HG02623 (cell line): ENCODE data around the gene KDM4C.

Source experiments
- ATAC-seq: cut with Tn5 transposase; IDR thresholded peaks from one replicate; pipeline ENCODE4 v1.9.1; 2021; ENCODE audit warnings: moderate library complexity; ENCODE audit not compliant: unreplicated experiment

Gene KDM4C

GRCh38 chr9:6852243-6852963 lies 94.6 kb downstream of the KDM4C start:
- ATAC-seq: no peak

GRCh38 chr9:6855860-6856259 lies 98.1 kb downstream of the KDM4C start:
- no peak for ATAC-seq

DNA sequence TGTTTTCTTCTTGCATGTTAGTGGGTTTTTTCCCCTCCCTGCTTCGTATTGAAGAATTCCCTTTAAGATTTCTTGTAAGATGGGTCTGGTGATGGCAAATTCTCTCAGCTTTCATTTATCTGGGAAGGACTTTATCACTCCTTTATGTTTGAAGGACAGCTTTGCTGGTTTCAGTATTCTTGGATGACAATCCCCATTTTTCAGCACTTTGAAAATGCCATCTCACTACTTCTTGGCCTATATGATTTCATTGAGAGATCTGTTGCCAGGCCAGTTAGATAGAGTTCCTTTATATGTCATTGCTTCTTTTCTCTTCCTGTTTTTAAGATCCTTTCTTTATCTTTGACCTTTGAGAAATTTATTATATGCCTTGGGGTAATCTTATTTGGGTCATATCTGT lies 106.3 kb downstream of the KDM4C start:
- ATAC-seq: no peak

- no peak for ATAC-seq
Measured at GRCh38 chr9:6869081-6869948, 111.5 kb downstream of the KDM4C start.

GRCh38 chr9:6870149-6870548 lies 112.4 kb downstream of the KDM4C start:
- ATAC-seq: no peak

DNA sequence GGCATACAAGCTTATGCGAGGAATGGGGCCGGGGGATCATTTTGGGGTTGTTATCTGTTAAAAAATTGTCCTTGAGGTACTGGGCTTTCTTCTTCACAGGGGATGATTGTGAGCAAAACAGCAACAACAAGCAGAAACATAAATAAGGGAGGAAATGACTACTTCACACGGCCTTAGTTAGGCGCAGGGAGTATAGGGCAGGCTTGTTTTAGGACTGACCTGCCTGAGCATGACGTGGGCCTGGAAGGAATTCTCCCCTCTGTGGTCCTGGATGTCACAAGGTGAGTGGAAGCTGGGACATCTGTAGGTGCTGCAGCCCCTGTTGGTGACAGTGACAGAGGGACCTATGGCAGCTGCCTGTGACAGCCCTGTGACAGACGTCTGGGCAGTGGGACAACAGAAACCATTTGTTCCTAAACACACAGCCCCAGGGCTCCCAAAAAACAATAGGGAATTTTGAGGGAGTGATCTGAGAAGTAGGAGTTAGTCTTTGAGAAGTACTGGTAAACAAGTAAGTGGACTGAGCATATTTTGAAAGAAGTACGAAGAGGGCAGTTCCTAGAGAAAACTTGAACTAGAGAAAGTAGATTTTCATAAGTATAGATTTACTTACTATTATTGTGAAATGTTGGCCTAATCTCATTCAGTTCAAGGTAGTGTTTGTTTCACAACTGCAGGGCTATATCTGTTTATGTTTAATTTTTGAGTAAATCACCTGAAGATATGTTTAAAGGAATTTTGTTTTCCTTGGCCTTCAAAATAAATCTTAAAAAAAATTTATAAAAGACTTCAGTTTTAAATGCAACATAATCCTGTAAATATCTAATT lies 113.1 kb downstream of the KDM4C start:
- ATAC-seq: no peak

DNA sequence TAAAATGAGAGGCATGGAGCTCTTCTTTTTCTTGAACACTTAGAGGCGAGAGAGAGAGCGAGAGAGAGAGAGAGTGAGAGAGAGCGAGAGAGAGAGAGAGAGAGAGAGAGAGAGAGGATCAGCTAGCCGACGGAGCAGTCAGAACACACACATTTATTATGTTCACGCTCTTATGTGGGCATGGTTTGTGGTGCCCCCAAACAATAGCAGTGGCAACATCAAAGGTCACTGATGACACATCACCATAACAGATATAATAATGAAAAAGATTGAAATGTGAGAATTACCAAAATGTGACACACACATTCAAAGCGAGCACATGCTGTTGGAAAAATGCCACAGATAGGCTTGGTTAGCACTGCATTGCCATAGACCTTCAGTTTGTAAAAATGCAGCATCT lies 116.1 kb downstream of the KDM4C start:
- ATAC-seq: no peak

DNA sequence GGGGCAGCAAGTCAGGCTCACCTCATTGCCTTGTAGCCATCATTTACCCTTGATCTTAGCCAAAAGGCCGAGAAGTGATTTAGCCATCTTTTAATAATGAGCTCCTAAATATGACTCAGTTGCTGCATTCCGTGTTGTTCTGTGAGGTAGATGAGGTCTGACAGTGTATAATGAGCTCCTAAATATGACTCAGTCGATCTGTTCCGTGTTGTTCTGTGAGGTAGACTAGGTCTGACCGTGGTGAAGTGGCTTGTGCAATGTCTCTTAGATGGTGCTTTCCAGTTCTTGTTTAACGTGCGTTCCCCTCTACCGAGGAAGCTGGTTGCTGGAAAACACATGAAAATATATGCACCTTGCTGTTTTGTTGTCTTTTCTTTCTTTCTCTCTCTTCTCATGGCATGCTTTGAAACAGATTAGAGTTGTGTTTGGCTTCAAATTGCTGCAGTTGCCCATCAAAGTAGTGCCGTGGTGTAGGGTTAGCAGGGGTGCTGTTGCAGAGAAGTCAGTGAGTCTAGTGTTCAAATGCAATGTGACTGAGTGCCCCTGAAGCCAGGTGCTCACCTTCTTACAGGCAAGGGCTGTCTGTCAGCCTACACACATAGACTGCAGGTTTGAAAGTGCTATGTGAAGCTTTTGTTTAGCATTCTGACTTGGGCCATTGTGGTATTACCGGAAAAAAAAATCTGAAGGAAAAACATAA lies 118.6 kb downstream of the KDM4C start:
- ATAC-seq: no peak

GRCh38 chr9:6877671-6878161 lies 119.9 kb downstream of the KDM4C start:
- no peak for ATAC-seq

DNA sequence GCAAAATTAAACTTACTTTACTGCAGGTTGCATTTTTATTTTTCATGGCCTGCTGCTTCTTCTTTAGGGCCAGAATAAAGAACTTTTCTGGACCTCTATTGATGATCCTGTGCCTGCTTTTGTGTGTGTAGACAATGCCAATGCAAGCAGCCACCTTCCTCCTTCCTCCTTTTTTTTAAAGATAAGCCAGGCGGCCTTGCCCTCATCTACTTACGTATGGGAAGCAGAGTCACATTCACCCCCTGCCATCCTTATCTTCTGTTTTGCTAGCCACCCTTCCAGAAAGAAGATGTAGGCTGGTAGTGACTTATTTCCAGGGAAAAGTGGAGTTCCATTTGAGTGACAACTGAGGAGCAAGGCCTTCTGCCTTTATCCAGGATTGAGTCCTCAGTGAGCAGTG lies 122.9 kb downstream of the KDM4C start:
- ATAC-seq: no peak

GRCh38 chr9:6884101-6884500 lies 126.3 kb downstream of the KDM4C start:
- no peak for ATAC-seq

GRCh38 chr9:6884990-6885389 lies 127.2 kb downstream of the KDM4C start:
- no peak for ATAC-seq

DNA sequence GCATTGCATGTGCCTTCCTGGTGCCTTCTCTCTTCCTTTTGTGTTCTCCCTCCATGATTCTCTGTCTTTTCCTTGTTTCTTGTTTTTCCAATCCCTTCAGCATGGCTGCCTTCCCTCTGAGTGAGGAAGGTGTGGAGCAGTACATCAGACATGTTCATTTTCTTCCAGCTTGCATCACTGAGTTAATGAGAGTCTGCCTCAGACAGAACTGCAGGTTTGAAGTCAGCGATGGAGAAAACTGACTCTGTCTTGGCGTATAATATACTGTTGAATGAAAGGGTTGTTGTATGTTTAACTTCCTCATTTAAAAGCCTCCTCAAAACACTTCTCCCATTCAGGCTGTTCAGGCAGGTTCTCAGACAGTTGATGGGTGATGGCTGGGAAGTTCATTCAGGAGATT lies 129.3 kb downstream of the KDM4C start:
- ATAC-seq: no peak

DNA sequence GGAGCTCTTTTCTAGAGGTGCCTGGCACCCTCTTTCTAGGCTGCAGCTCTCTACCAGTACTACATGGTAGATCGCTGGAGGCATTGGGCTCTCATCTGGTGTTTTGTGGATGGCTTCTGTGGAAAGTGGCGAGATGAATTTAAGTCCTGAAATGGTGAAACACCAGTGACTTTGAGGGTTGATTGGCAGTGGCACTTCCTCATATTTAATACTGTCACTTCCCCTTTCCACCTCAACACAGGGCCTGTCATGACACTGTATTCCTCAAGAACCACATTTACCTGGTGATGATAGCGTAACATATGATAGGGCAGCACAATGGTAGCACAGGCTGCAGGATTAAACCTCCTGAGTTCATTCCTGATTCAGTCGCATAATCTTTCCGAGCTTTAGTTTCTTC lies 132.1 kb downstream of the KDM4C start:
- no peak for ATAC-seq

DNA sequence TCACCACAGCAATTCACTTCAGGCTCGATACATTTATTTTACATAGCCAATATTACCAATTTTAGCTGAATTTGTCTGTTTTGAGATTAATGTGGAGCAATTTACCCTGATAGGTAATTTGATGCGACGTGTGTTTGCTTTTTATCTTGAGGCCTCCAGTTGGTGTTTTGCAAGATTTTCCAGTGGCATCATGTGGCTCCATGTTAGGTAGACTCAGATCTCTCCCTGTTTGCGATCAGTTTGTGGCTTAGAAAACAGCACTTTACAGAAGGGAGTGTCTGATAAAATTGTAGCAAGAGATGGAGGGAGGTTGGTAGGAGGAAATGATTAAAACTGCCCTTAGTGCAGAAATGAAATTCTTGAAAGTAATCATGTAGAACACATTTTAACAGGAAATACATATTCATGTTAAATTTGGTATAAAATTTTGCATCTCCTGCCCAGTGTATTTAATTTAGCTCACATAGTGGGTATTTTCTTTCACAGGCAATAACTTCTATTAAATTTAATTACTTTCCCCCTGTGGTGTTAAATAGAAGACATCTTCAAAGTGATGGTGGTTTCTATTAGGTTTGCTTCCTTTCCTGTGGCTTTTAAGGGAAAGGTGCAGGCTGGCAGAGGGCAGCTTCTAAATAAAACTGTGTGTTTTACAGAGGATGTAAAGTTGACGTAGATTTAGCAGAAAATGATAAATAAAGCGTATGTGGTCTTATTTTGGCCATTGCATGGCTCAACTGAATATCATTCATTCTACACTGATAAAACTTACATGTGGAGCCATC lies 135.8 kb downstream of the KDM4C start:
- no peak for ATAC-seq

GRCh38 chr9:6894135-6894534 lies 136.4 kb downstream of the KDM4C start:
- ATAC-seq: peak; percentile 95

- no peak for ATAC-seq
Measured at GRCh38 chr9:6895754-6896153, 138.0 kb downstream of the KDM4C start.

DNA sequence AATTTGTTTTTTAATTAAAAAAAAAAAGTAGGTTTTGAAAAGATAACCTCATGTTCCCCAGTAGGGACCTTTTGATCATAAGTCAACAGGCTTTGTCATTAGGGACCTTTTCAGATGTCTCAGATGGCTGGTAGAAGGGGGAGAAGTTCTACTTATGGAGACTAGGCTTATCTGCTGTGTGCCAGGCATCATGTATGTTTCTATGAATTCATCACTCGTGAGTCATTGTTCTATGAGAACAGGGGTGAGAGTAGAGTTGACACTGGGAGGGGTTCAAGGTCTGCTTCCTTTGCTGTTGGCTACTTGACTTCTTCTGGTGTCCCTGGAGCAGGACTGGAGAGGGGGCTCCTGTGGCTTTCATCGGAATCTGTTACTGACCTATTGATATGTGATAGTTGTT lies 138.8 kb downstream of the KDM4C start:
- no peak for ATAC-seq

DNA sequence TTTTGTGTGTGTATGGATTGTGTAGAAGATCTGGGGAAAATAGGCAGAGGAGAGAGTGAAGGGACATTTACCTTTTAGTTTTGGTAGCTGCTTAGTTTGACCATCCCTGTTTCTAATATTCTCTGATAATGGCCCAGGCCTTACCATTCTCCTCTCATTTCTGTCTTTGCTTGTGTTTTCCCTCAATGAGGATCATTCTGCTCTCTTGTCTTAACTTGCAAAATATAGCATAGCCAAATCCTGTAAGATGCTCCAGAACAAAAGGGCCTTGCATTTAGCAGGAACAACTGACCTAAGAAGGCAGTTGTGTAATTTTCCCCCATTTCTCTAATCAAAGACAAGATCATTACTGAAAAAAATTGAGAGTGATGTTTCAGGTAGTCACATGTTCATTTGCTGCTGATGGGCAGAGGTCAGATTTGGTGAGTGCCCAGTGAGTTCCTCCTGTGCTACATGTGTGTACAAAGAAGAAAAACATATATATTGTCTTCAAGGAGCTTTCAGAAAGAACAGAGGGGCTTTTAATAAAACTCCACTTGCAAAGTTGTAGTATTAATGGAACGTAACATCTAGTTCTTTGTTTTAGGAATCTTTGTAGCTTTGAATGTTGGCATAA lies 139.5 kb downstream of the KDM4C start:
- no peak for ATAC-seq
